Esophagus muscularis mucosa (tissue), 4 donors: ENCODE results near the gene DMPK. TPM values are rescaled to one million over a fixed set of nuclear protein-coding genes. Genes with fewer than 3 reads are reported as not detected.
A peak's percentile ranks its signal among the peaks of the same experiment; 100 is the strongest.

Experiments used
- DNase-seq: peaks from one replicate; pipeline ENCODE4 v3.0.0-alpha.2; 2017; ENCODE audit errors: extremely low spot score
- H3K27ac ChIP-seq, 4 donors: fragments of 200-600 bp; sonication (generic); replicated peaks in 1 of 4; 1 replicate in 3 of 4; 2 replicates in 1 of 4; pipeline ENCODE4 v1.5.1; 2016 to 2019; ENCODE audit warnings: mild to moderate bottlenecking in 1 of 4
- H3K27me3 ChIP-seq, 4 donors: fragments of 200-600 bp; sonication (generic); one replicate each; pipeline versions ENCODE4 v1.5.1 to v1.6.0; 2016 to 2019
- H3K36me3 ChIP-seq, 4 donors: fragments of 200-600 bp; sonication (generic); one replicate each; pipeline ENCODE4 v1.5.1; 2016 to 2019
- H3K4me1 ChIP-seq, 4 donors: fragments of 200-600 bp; sonication (generic); one replicate each; pipeline ENCODE4 v1.5.1; 2016 to 2019
- H3K4me3 ChIP-seq, 4 donors: fragments of 200-600 bp; sonication (generic); 1 replicate in 2 of 4; 2 replicates in 2 of 4; pipeline ENCODE4 v1.5.1; 2016 to 2019; ENCODE audit warnings: mild to moderate bottlenecking in 4 of 4, moderate library complexity in 1 of 4
- H3K9me3 ChIP-seq, 4 donors: fragments of 200-600 bp; sonication (generic); 1 replicate in 3 of 4; 2 replicates in 1 of 4; pipeline ENCODE4 v1.5.1; 2016 to 2019
- EP300 ChIP-seq: sonication (generic); formaldehyde crosslinking; IDR thresholded peaks from one replicate; pipeline ENCODE4 v1.6.1; 2017; ENCODE audit warnings: antibody characterized with exemption
- POLR2A ChIP-seq: fragments of 450-650 bp; IDR thresholded peaks from one replicate; pipeline ENCODE4 v1.6.1; 2017; ENCODE audit warnings: antibody characterized with exemption, moderate library complexity, mild to moderate bottlenecking, low read depth
- POLR2AphosphoS5 ChIP-seq, 2 donors: sonication (generic); formaldehyde crosslinking; IDR thresholded peaks; one replicate each; pipeline ENCODE4 v1.6.1; 2017; ENCODE audit warnings: antibody characterized with exemption in 2 of 2
- WGBS: methylation state at CpG from one replicate; pipeline ENCODE4 v1.1.5; 2018; 5-methylcytosine and 5-hydroxymethylcytosine counted together
- intact Hi-C: fragments of 100-400 bp; cut with DNase I; formaldehyde crosslinking; loops from one replicate; pipeline ENCODE4 v1.15.1; 2023
- total RNA-seq, 4 donors: library from RNA; depleted of rRNA; stranded (reverse); fragments of >200 nt; gene quantifications; one replicate each; pipeline versions ENCODE4 v1.1.0 to v1.2.1, GENCODE V29; 2016
- TF ChIP-seq, protein P1 (sequence below), 3 experiments: fragments of 200-600 bp in 2 of 3; fragments of 450-650 bp in 1 of 3; sonication (generic) in 2 of 3; IDR thresholded peaks; one replicate each; pipeline ENCODE4 v1.5.1; 2017 to 2019; ENCODE audit warnings: antibody characterized with exemption in 3 of 3, mild to moderate bottlenecking in 2 of 3, moderate library complexity in 1 of 3

Gene DMPK
- total RNA-seq, 4 donors from 2014 or later = 247 to 487 (median 347) TPM

DNA sequence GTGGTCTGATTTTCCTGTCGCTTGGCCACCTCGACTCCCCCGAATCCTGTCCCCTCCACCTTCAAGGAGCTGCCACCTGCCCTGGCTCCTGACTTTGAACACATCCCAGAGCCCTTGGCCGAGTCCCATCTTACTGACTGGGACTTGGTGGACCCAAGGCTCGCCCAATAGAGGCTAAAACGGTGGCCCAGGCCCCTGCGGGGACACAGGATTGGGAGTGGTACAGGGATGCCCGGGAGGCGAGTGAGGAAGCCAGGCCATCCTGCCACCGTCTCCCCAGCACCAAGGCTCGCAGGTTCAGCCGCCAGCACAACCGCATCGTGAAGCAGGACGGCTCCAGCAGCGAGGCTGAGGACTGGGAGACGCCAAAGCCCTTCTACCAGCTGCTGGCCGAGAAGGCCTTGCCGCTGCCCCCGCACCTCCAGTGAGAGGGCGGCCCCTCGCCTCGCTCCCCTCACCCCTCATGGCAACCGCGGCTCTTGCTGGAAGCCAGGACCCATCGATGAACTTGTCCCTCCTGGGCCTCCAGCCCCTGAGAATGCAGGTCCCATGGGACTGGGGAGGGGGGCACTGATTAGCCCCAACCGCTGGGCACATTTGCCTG is 18.5 kb downstream of the DMPK start:
- DNase-seq = no peak
- TF ChIP-seq POLR2A = no peak
- TF ChIP-seq, protein P1, sequence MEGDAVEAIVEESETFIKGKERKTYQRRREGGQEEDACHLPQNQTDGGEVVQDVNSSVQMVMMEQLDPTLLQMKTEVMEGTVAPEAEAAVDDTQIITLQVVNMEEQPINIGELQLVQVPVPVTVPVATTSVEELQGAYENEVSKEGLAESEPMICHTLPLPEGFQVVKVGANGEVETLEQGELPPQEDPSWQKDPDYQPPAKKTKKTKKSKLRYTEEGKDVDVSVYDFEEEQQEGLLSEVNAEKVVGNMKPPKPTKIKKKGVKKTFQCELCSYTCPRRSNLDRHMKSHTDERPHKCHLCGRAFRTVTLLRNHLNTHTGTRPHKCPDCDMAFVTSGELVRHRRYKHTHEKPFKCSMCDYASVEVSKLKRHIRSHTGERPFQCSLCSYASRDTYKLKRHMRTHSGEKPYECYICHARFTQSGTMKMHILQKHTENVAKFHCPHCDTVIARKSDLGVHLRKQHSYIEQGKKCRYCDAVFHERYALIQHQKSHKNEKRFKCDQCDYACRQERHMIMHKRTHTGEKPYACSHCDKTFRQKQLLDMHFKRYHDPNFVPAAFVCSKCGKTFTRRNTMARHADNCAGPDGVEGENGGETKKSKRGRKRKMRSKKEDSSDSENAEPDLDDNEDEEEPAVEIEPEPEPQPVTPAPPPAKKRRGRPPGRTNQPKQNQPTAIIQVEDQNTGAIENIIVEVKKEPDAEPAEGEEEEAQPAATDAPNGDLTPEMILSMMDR (IDR thresholded peaks at IDR 0.05) = no peak
- TF ChIP-seq POLR2AphosphoS5 (IDR thresholded peaks at IDR 0.05) = no peak
- TF ChIP-seq EP300 = no peak
- Histone ChIP-seq H3K36me3 (peaks cover 0 to 7% (median 0%) of the 10 kb centered on the region in 4 donors), H3K27ac (peak overlapping the region; percentile 91 to 98 (median 97)), H3K27me3 (no peaks in the 10 kb centered on the region), H3K4me1 (peaks cover 38 to 55% (median 46%) of the 10 kb centered on the region in 4 donors), H3K4me3 (peak overlapping the region in 2 of 4 donors; percentile 12 to 20), H3K9me3 (no peaks in the 10 kb centered on the region)
- intact Hi-C loops = no loop called here
- WGBS = 56% methylated on average over 17 of the region's 27 CpGs

DNA sequence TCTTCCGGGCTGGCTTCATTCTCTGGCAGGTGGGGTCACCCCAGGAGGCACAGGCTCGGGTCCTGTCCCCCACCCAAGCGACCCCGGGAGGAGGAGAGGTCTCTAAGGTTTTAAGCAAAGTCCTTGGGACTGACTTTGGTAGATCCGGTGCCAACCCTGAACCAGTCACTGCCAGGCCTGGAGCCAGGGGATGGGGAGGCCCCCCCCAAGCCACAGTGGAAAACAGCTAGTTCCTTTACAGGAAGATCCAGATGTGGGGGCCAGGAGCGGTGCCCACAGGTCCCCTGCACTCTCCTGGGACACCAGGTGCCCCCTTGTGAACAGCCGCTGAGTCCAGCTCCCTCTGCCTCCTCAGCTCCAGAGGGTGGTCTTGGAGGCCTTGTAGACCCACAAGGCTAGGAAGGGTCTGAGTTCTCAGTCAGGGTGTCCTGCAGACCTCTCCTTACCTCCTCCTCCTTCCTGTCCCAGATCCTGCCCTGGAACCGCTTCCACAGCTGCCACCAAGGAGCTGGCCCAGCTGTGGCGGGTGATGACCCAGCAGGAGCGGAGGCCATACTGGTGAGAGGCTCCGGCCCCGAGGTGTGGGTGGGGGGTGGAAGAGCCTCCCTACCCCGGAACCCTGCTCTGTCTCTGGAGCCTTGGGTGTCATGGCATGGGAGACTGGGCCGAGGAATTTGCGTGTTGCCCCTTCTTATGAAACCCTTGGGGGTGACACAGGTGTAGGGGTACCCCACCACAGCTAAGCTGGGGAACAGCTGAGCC is 19.2 kb downstream of the DMPK start:
- intact Hi-C loops = no loop called here
- DNase-seq = no peak
- Histone ChIP-seq H3K27me3 (no peaks in the 10 kb centered on the region), H3K27ac (peak overlapping the region; percentile 91 to 98 (median 97)), H3K4me3 (no peak overlapping the region), H3K36me3 (peaks cover 0 to 7% (median 0%) of the 10 kb centered on the region in 4 donors), H3K4me1 (peaks cover 38 to 52% (median 46%) of the 10 kb centered on the region in 4 donors), H3K9me3 (no peaks in the 10 kb centered on the region)
- TF ChIP-seq POLR2A = no peak
- TF ChIP-seq POLR2AphosphoS5 (IDR thresholded peaks at IDR 0.05) = no peak
- TF ChIP-seq, protein P1 (IDR thresholded peaks at IDR 0.05) = no peak
- TF ChIP-seq EP300 = no peak
- 91% methylated on average over 6 of the region's 15 CpGs for WGBS

DNA sequence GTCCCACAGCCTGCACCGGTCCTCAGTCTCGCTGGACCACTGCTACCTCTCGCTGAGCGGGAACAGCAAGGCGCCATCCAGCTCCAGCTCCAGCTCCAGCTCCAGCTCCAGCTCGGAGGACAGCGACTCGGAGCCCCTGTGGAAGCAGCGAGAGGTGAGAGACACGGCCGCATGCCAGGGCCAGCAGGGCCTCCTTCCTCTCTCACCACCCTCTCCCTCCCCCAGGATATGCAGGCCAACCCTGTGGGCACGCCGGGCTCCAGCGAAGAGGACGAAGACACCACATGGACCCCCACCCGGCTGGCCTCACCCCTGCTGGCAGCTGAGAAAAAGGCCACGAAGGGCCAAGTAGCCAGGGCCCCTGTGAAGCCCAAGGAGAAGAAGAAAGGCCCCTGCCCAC is 20.6 kb downstream of the DMPK start:
- intact Hi-C loops = no loop called here
- Histone ChIP-seq H3K4me3 (no peak overlapping the region), H3K27ac (no peak overlapping the region), H3K4me1 (peaks cover 32 to 42% (median 39%) of the 10 kb centered on the region in 4 donors), H3K36me3 (peaks cover 0 to 7% (median 0%) of the 10 kb centered on the region in 4 donors), H3K9me3 (no peaks in the 10 kb centered on the region), H3K27me3 (no peaks in the 10 kb centered on the region)
- DNase-seq = no peak
- TF ChIP-seq POLR2AphosphoS5 (IDR thresholded peaks at IDR 0.05) (no peak), POLR2A (no peak), EP300 (no peak)
- TF ChIP-seq, protein P1 (IDR thresholded peaks at IDR 0.05) = no peak
- 78% methylated on average over 11 of the region's 17 CpGs for WGBS

DNA sequence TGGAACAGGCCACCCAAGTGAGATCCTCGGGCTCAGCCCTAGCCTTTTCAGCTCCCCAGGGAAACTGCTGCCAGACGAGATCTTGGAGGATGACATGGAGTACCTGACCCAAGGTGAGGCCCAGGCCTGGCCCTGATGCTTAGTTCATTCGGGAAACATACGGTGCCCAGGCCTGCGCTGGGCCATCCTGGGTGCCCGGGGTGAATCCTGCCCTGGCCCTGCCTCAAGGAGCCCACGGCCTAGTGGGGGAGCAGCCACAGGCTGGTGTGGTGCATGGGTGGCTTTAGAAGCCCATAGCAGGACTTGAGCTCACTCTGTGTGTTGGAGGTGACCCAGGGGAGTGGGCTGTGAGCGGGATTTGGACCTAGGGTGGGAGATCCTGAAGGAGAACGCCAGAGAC is 23.4 kb downstream of the DMPK start:
- Histone ChIP-seq H3K27me3 (no peaks in the 10 kb centered on the region), H3K27ac (no peak overlapping the region), H3K36me3 (no peaks in the 10 kb centered on the region), H3K9me3 (no peaks in the 10 kb centered on the region), H3K4me3 (no peak overlapping the region), H3K4me1 (peaks cover 4 to 14% (median 12%) of the 10 kb centered on the region in 4 donors)
- TF ChIP-seq POLR2A (no peak), EP300 (no peak), POLR2AphosphoS5 (IDR thresholded peaks at IDR 0.05) (no peak)
- TF ChIP-seq, protein P1 (IDR thresholded peaks at IDR 0.05) = no peak
- DNase-seq = no peak
- 76% methylated on average over 3 of the region's 9 CpGs for WGBS
- intact Hi-C loops = no loop called here
